GM21528 (cell line): Measurements from ENCODE around the gene ZDHHC14.

Experiments
- ATAC-seq: cut with Tn5 transposase; IDR thresholded peaks from one replicate; pipeline ENCODE4 v1.9.1; 2021; ENCODE audit warnings: mild to moderate bottlenecking, moderate library complexity; ENCODE audit not compliant: unreplicated experiment, low FRiP score

ZDHHC14 gene

GRCh38 chr6:157486572-157486971 lies 105.6 kb downstream of the ZDHHC14 start:
- ATAC-seq, result no peak

GRCh38 chr6:157487110-157487773 lies 106.3 kb downstream of the ZDHHC14 start:
- ATAC-seq, result no peak

GRCh38 chr6:157488058-157488457 lies 107.1 kb downstream of the ZDHHC14 start:
- no peak for ATAC-seq

- ATAC-seq, result no peak
Measured at GRCh38 chr6:157488716-157489118, 107.7 kb downstream of the ZDHHC14 start.

- ATAC-seq, result no peak
Measured at GRCh38 chr6:157490611-157491269, 109.8 kb downstream of the ZDHHC14 start.

- no peak for ATAC-seq
Measured at GRCh38 chr6:157491571-157492232, 110.7 kb downstream of the ZDHHC14 start.

GRCh38 chr6:157492249-157492648 lies 111.3 kb downstream of the ZDHHC14 start:
- no peak for ATAC-seq

- no peak for ATAC-seq
Measured at GRCh38 chr6:157492741-157493140, 111.8 kb downstream of the ZDHHC14 start.

GRCh38 chr6:157493173-157493572 lies 112.2 kb downstream of the ZDHHC14 start:
- no peak for ATAC-seq

- ATAC-seq, result no peak
Measured at GRCh38 chr6:157493576-157493975, 112.6 kb downstream of the ZDHHC14 start.

GRCh38 chr6:157494132-157494710 lies 113.2 kb downstream of the ZDHHC14 start:
- ATAC-seq, result no peak

- no peak for ATAC-seq
Measured at GRCh38 chr6:157496534-157497095, 115.6 kb downstream of the ZDHHC14 start.

- ATAC-seq, result no peak
Measured at GRCh38 chr6:157497579-157497978, 116.6 kb downstream of the ZDHHC14 start.

- no peak for ATAC-seq
Measured at GRCh38 chr6:157498817-157499216, 117.8 kb downstream of the ZDHHC14 start.

GRCh38 chr6:157500022-157500421 lies 119.0 kb downstream of the ZDHHC14 start:
- ATAC-seq, result no peak

- no peak for ATAC-seq
Measured at GRCh38 chr6:157503018-157503747, 122.2 kb downstream of the ZDHHC14 start.

- no peak for ATAC-seq
Measured at GRCh38 chr6:157505912-157506491, 125.0 kb downstream of the ZDHHC14 start.

GRCh38 chr6:157510323-157511188 lies 129.6 kb downstream of the ZDHHC14 start:
- ATAC-seq, result no peak
